Sigmoid colon (tissue), 7 donors: ENCODE measurements around the gene DNHD1. TPM values are rescaled to one million over a fixed set of nuclear protein-coding genes. Genes with fewer than 3 reads are reported as not detected.

Experiments used
- DNase-seq: peaks from one replicate; pipeline ENCODE4 v3.0.0-alpha.2; 2019
- H3K27ac ChIP-seq, 4 donors: fragments of 200-600 bp; sonication (generic); one replicate each; pipeline ENCODE4 v1.5.1; 2016 to 2019; ENCODE audit warnings: mild to moderate bottlenecking in 1 of 4
- H3K27me3 ChIP-seq, 3 donors: fragments of 200-600 bp; sonication (generic); one replicate each; pipeline ENCODE4 v1.5.1; 2019; ENCODE audit warnings: mild to moderate bottlenecking in 1 of 3
- H3K36me3 ChIP-seq, 4 donors: fragments of 200-600 bp; sonication (generic); one replicate each; pipeline ENCODE4 v1.5.1; 2016 to 2019
- H3K4me1 ChIP-seq, 4 donors: fragments of 200-600 bp; sonication (generic); one replicate each; pipeline ENCODE4 v1.5.1; 2017 to 2019
- H3K4me3 ChIP-seq, 4 donors: fragments of 200-600 bp; sonication (generic); one replicate each; pipeline ENCODE4 v1.5.1; 2017 to 2019; ENCODE audit warnings: mild to moderate bottlenecking in 2 of 4, moderate library complexity in 1 of 4
- H3K9me3 ChIP-seq, 4 donors: fragments of 200-600 bp in 3 of 4; sonication (generic) in 3 of 4; one replicate each; pipeline versions ENCODE4 v1.5.1 to v1.6.1; 2013 to 2019
- CTCF ChIP-seq, 4 experiments: fragments of 450-650 bp in 3 of 4; fragments of 200-600 bp in 1 of 4; IDR thresholded peaks; one replicate each; pipeline ENCODE4 v1.5.1; 2016 to 2019; ENCODE audit warnings: antibody characterized with exemption in 4 of 4, mild to moderate bottlenecking in 3 of 4, moderate library complexity in 2 of 4
- EP300 ChIP-seq, 4 donors: sonication (generic); formaldehyde crosslinking; IDR thresholded peaks; one replicate each; pipeline ENCODE4 v1.6.1; 2017; ENCODE audit warnings: antibody characterized with exemption in 4 of 4
- POLR2A ChIP-seq, 2 donors: fragments of 450-650 bp; IDR thresholded peaks; one replicate each; pipeline ENCODE4 v1.6.1; 2016; ENCODE audit warnings: antibody characterized with exemption in 2 of 2, mild to moderate bottlenecking in 2 of 2, moderate library complexity in 2 of 2
- POLR2AphosphoS5 ChIP-seq, 4 donors: sonication (generic); formaldehyde crosslinking; IDR thresholded peaks; one replicate each; pipeline ENCODE4 v1.6.1; 2017; ENCODE audit warnings: antibody characterized with exemption in 4 of 4
- WGBS, 2 donors: extraction: QIAGEN DNeasy Blood & Tissue Kit; methylation state at CpG; one replicate each; pipeline ENCODE4 v1.1.7; 2013; 5-methylcytosine and 5-hydroxymethylcytosine counted together
- intact Hi-C: fragments of 100-400 bp; cut with DNase I; formaldehyde crosslinking; loops from one replicate; pipeline ENCODE4 v1.15.1; 2023
- polyA plus RNA-seq, 3 donors: library from polyadenylated mRNA; stranded (reverse); fragments of 200-250 nt; gene quantifications; one replicate each; pipeline ENCODE4 v1.2.3, GENCODE V29; 2013
- total RNA-seq, 4 donors: library from RNA; depleted of rRNA; stranded (reverse); fragments of >200 nt; gene quantifications; one replicate each; pipeline ENCODE4 v1.1.0, GENCODE V29; 2016
- donor health status: healthy with polysubstance abuse.
- donor health status: Bipolar disorder and iron deficiency.
- donor health status: healthy.

Gene DNHD1
- total and polyA plus RNA-seq, 7 donors, result 1.4 to 29.9 (median 12.5) TPM

DNA sequence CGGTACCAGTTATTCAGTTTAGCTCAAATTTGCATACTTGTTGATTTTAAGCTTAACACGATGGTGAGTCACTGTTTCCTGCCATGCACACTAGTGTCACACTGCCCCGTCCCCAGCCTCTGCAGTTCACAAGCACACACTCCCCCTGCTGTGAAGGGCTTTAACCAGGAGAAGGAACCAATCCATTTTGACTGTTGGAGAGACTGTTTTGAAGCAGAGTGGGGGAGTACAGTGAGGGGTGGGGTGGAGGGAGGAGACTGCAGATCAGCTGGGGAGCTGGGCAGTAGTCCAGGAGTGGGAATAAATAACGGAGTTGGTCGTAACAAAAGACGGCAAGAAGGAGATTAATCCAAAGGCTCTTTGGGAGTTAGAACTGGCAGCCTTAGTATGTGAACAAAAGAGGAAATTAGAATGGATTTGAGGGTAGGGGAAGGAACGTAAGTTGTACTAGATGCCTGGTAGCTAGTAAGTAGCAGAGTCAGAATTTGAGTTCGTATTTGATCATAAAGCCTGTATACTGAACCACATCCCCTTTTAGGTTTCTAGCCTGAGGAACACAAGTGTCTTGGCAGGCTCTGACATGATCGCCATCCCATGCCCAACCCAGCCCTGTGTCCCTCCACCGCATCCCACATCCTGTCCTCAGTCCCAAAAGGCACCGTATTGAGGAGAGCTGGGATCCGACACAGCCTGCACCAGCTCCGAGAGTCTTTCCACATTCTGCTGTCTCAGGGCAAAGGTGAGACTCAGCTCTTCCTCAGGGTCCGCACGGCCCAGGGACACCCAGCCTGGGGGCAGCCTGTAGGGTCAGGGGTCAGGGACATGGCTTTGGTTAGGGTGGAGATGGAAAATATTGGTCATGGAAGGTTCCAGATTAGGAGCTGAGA, 121.3 kb downstream of the DNHD1 start:
- intact Hi-C loops, result loop anchor here (2.0 to 5.0 kb wide), 2 partner anchors 36 to 64 kb away; partner anchors contain the start of genes DCHS1 and MRPL17
- peak; percentile 85 for DNase-seq
- WGBS, 2 donors, result 7 to 11% methylated on average over 15 of the region's 15 CpGs
- H3K27ac ChIP-seq, result peak overlapping the region; percentile 85 to 98 (median 86)
- H3K4me1 ChIP-seq, result peaks cover 0 to 30% (median 27%) of the 10 kb centered on the region in 4 donors
- no peaks in the 10 kb centered on the region for H3K9me3 ChIP-seq
- TF ChIP-seq EP300 (IDR thresholded peaks at IDR 0.05), result no peak
- peak in 1 of 2 donors; percentile 7 for TF ChIP-seq POLR2A (IDR thresholded peaks at IDR 0.05)
- TF ChIP-seq CTCF (IDR thresholded peaks at IDR 0.05), result no peak
- peak in 2 of 4 donors; percentile 48 to 77 for TF ChIP-seq POLR2AphosphoS5 (IDR thresholded peaks at IDR 0.05)
- H3K4me3 ChIP-seq, result peak overlapping the region; percentile 58 to 81 (median 68)
- H3K36me3 ChIP-seq, result peaks cover 0 to 39% (median 17%) of the 10 kb centered on the region in 4 donors
- H3K27me3 ChIP-seq, result no peaks in the 10 kb centered on the region

DNA sequence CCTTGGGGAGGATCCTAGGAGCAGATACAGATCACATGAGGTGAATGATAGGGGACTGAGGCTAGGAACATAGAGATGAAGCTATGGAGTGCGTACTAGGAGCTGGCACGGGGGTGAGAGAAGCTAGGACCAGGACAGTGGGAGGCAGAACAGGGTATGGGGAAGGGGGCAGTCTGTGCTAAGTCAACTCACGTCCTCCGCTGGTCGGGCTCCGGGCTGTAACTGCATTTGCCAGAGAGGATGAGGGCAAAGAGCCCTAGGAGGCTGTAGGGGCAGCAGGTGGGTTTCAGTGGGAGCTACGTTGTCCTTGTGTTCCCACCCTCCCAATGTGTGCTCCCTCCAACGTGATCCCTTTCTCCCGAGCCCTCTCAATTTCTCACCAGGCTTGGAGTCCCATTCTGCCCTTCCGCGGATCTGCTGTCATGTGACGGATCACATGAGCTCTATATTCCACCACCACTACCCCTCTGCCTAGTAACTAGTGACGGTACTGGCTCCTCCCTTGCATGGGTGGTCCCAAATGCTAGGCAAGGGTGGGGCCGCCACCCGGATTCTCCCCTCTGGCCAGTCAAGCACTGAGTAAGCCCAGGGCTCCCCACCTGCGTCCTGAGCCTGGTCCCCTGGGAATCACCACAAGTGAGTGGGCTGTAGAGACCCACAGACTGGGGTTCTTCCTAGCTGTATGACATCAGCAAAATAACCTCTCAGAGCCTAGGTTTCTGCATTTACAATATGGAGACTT, 122.1 kb downstream of the DNHD1 start, which contains the start of gene TPP1:
TSS of gene TPP1 (minus strand) at position 419 of the 742 bp plus-strand sequence. CDS start at position 397, 22 bp downstream.
- no peaks in the 10 kb centered on the region for H3K9me3 ChIP-seq
- peak within 1 kb of the TSS; percentile 58 to 81 (median 68) for H3K4me3 ChIP-seq
- H3K27me3 ChIP-seq, result no peaks in the 10 kb centered on the region
- peaks cover 0 to 24% (median 22%) of the 10 kb centered on the region in 4 donors for H3K4me1 ChIP-seq
- peak within 1 kb of the TSS; percentile 85 to 98 (median 86) for H3K27ac ChIP-seq
- peak; percentile 98 for DNase-seq
- intact Hi-C loops, result loop anchor here (2.0 to 5.0 kb wide), 2 partner anchors 36 to 63 kb away; partner anchors contain the start of genes DCHS1 and MRPL17
- TF ChIP-seq POLR2A (IDR thresholded peaks at IDR 0.05) (peak; percentile 84 to 86), POLR2AphosphoS5 (IDR thresholded peaks at IDR 0.05) (peak; percentile 96 to 99 (median 98)), EP300 (IDR thresholded peaks at IDR 0.05) (peak in 1 of 4 donors; percentile 51), CTCF (IDR thresholded peaks at IDR 0.05) (no peak)
- H3K36me3 ChIP-seq, result peaks cover 5 to 43% (median 22%) of the 10 kb centered on the region in 4 donors
- 0% methylated on average over 16 of the region's 16 CpGs for WGBS, 2 donors

- peaks cover 11 to 43% (median 20%) of the 10 kb centered on the region in 4 donors for H3K36me3 ChIP-seq
- intact Hi-C loops, result no loop called here
These were observed 123.6 kb downstream of the DNHD1 start for GRCh38 chr11:6620636-6621035.

More at GRCh38 chr11:6620636-6621035, 123.6 kb downstream of the DNHD1 start:
- H3K4me3 ChIP-seq, result no peak overlapping the region
- no peak for TF ChIP-seq CTCF (IDR thresholded peaks at IDR 0.05)
- TF ChIP-seq POLR2AphosphoS5 (IDR thresholded peaks at IDR 0.05), result no peak
- no peak for TF ChIP-seq EP300 (IDR thresholded peaks at IDR 0.05)
- no peak for TF ChIP-seq POLR2A (IDR thresholded peaks at IDR 0.05)
- no peaks in the 10 kb centered on the region for H3K27me3 ChIP-seq
- H3K9me3 ChIP-seq, result no peaks in the 10 kb centered on the region
- peak overlapping the region in 1 of 4 donors; percentile 98 for H3K27ac ChIP-seq
- 32 to 83% methylated on average over 1 of the region's 1 CpG for WGBS, 2 donors
- no peak for DNase-seq
- H3K4me1 ChIP-seq, result peaks cover 0 to 24% (median 22%) of the 10 kb centered on the region in 4 donors

Other genes with a start within 250 kb of the DNHD1 start
- under 1 TPM in 2 of 4 donors, not detected in 2; 0.41 to 0.99 TPM for gene CCKBR, start 237.4 kb upstream of the DNHD1 start, total RNA-seq
- gene CCKBR, start 237.4 kb upstream of the DNHD1 start, polyA plus RNA-seq, result not detected
- 100 to 1,000 TPM; 113 to 294 (median 188) TPM for gene CAVIN3, start 176.8 kb upstream of the DNHD1 start, total RNA-seq
- gene CAVIN3, start 176.8 kb upstream of the DNHD1 start, polyA plus RNA-seq, result 10 to 100 TPM in 2 of 3 donors, 1 to 10 TPM in 1; 6.9 to 25.6 (median 24.0) TPM
- gene SMPD1, start 106.8 kb upstream of the DNHD1 start, total RNA-seq, result 10 to 100 TPM; 17.1 to 36.8 (median 18.5) TPM
- 10 to 100 TPM in 2 of 3 donors, 1 to 10 TPM in 1; 9.6 to 46.4 (median 22.2) TPM for gene SMPD1, start 106.8 kb upstream of the DNHD1 start, polyA plus RNA-seq
- 10 to 100 TPM; 51.0 to 85.0 (median 61.7) TPM for gene APBB1, start 78.2 kb upstream of the DNHD1 start, total RNA-seq
- gene APBB1, start 78.2 kb upstream of the DNHD1 start, polyA plus RNA-seq, result 10 to 100 TPM in 1 of 3 donors, 1 to 10 TPM in 2; 5.5 to 19.7 (median 9.6) TPM
- 1 to 10 TPM in 1 of 4 donors, under 1 TPM in 1, not detected in 2; 0.54 to 3.0 TPM for gene HPX, start 56.3 kb upstream of the DNHD1 start, total RNA-seq
- gene HPX, start 56.3 kb upstream of the DNHD1 start, polyA plus RNA-seq, result 1 to 10 TPM in 1 of 3 donors, under 1 TPM in 1, not detected in 1; 0.69 to 1.8 TPM
- gene TRIM3, start 23.3 kb upstream of the DNHD1 start, total RNA-seq, result 10 to 100 TPM; 19.8 to 27.1 (median 24.4) TPM
- 10 to 100 TPM; 14.6 to 19.8 (median 17.1) TPM for gene TRIM3, start 23.3 kb upstream of the DNHD1 start, polyA plus RNA-seq
- 10 to 100 TPM; 33.9 to 37.2 (median 35.3) TPM for gene ARFIP2, start 15.9 kb upstream of the DNHD1 start, total RNA-seq
- 10 to 100 TPM; 55.8 to 68.0 (median 60.7) TPM for gene ARFIP2, start 15.9 kb upstream of the DNHD1 start, polyA plus RNA-seq
- gene TIMM10B, start 15.8 kb upstream of the DNHD1 start, total RNA-seq, result 10 to 100 TPM; 24.9 to 47.4 (median 44.2) TPM
- 10 to 100 TPM; 31.2 to 37.7 (median 36.2) TPM for gene TIMM10B, start 15.8 kb upstream of the DNHD1 start, polyA plus RNA-seq
- gene RRP8, start 106.3 kb downstream of the DNHD1 start, total RNA-seq, result 10 to 100 TPM; 20.7 to 23.2 (median 21.7) TPM
- 10 to 100 TPM; 10.2 to 15.8 (median 12.3) TPM for gene RRP8, start 106.3 kb downstream of the DNHD1 start, polyA plus RNA-seq
- 100 to 1,000 TPM; 450 to 607 (median 548) TPM for gene ILK, start 106.5 kb downstream of the DNHD1 start, total RNA-seq
- 100 to 1,000 TPM in 2 of 3 donors, 10 to 100 TPM in 1; 93.7 to 117 (median 100) TPM for gene ILK, start 106.5 kb downstream of the DNHD1 start, polyA plus RNA-seq
- gene TAF10, start 114.9 kb downstream of the DNHD1 start, total RNA-seq, result 10 to 100 TPM; 33.2 to 60.0 (median 49.0) TPM
- 100 to 1,000 TPM in 2 of 3 donors, 10 to 100 TPM in 1; 67.6 to 148 (median 129) TPM for gene TAF10, start 114.9 kb downstream of the DNHD1 start, polyA plus RNA-seq
- gene TPP1, start 122.1 kb downstream of the DNHD1 start, total RNA-seq, result 10 to 100 TPM; 39.8 to 58.8 (median 45.9) TPM
- 10 to 100 TPM; 13.2 to 60.3 (median 55.5) TPM for gene TPP1, start 122.1 kb downstream of the DNHD1 start, polyA plus RNA-seq
- 10 to 100 TPM; 21.7 to 57.1 (median 32.2) TPM for gene DCHS1, start 158.5 kb downstream of the DNHD1 start, total RNA-seq
- 1 to 10 TPM in 1 of 3 donors, under 1 TPM in 2; under 0.01 to 6.3 (median 0.46) TPM for gene DCHS1, start 158.5 kb downstream of the DNHD1 start, polyA plus RNA-seq
- gene MRPL17, start 186.1 kb downstream of the DNHD1 start, total RNA-seq, result 10 to 100 TPM; 18.3 to 97.5 (median 20.1) TPM
- 10 to 100 TPM; 23.4 to 51.1 (median 28.9) TPM for gene MRPL17, start 186.1 kb downstream of the DNHD1 start, polyA plus RNA-seq